Natural killer cell (primary cell): ENCODE measurements around the gene TACC3. TPM values are rescaled to one million over a fixed set of nuclear protein-coding genes. Genes with fewer than 3 reads are reported as not detected.

ENCODE experiments used
- ATAC-seq, 3 donors: fragments of 150-1000 bp in 2 of 3; fragments of 200-7000 bp in 1 of 3; cut with Tn5 transposase; 1 replicate in 1 of 3; 2 replicates in 2 of 3; pipeline ENCODE4 v1.10.0; 2021; ENCODE audit warnings: mild to moderate bottlenecking in 2 of 3, moderate library complexity in 2 of 3
- DNase-seq, 2 donors: peaks; one replicate each; pipeline versions ENCODE4 v3.0.0 to v3.0.0-alpha.2; 2013 to 2021; ENCODE audit warnings: mixed read lengths in 1 of 2
- H3K27ac ChIP-seq: one replicate; pipeline ENCODE4 v1.5.1; 2013; ENCODE audit warnings: mild to moderate bottlenecking, low read length
- H3K27me3 ChIP-seq: one replicate; pipeline ENCODE4 v1.6.1; 2013; ENCODE audit warnings: low read length; ENCODE audit not compliant: control insufficient read depth, insufficient read depth
- H3K36me3 ChIP-seq: one replicate; pipeline ENCODE4 v1.6.1; 2013; ENCODE audit warnings: low read length; ENCODE audit not compliant: control insufficient read depth, insufficient read depth
- H3K4me1 ChIP-seq: one replicate; pipeline ENCODE4 v1.6.1; 2013; ENCODE audit warnings: low read length; ENCODE audit not compliant: control insufficient read depth, insufficient read depth
- H3K4me3 ChIP-seq: one replicate; pipeline ENCODE4 v1.5.1; 2013; ENCODE audit warnings: low read length
- H3K9me3 ChIP-seq: one replicate; pipeline ENCODE4 v1.6.1; 2013; ENCODE audit warnings: low read length; ENCODE audit not compliant: control insufficient read depth, insufficient read depth
- H3K27ac Mint-ChIP-seq, 2 donors: one replicate each; pipeline ENCODE4 v1.8.0; 2022; ENCODE audit warnings: mild to moderate bottlenecking in 2 of 2, mixed read lengths in 2 of 2, moderate library complexity in 1 of 2
- H3K27me3 Mint-ChIP-seq, 2 donors: one replicate each; pipeline ENCODE4 v1.8.0; 2022; ENCODE audit warnings: low read depth in 2 of 2, mixed read lengths in 2 of 2
- H3K36me3 Mint-ChIP-seq: one replicate; pipeline ENCODE4 v1.8.0; 2022; ENCODE audit warnings: mixed read lengths
- H3K4me1 Mint-ChIP-seq, 2 donors: one replicate each; pipeline ENCODE4 v1.8.0; 2022; ENCODE audit warnings: mixed read lengths in 2 of 2
- H3K4me3 Mint-ChIP-seq: one replicate; pipeline ENCODE4 v1.8.0; 2022; ENCODE audit warnings: mild to moderate bottlenecking, moderate library complexity, mixed read lengths
- H3K9me3 Mint-ChIP-seq, 2 donors: one replicate each; pipeline ENCODE4 v1.8.0; 2022; ENCODE audit warnings: mixed read lengths in 2 of 2
- WGBS: methylation state at CpG from one replicate; pipeline ENCODE4 v1.1.7; 2013; ENCODE audit warnings: missing lambda C conversion rate; ENCODE audit not compliant: insufficient coverage; 5-methylcytosine and 5-hydroxymethylcytosine counted together
- intact Hi-C: fragments of 100-400 bp; cut with micrococcal nuclease; formaldehyde crosslinking; loops from one replicate; pipeline ENCODE4 v1.14.2; 2022
- total RNA-seq, 4 donors: library from RNA; stranded (reverse); fragments of 120-200 nt in 1 of 4; gene quantifications; one replicate each; pipeline versions ENCODE4 v1.2.3 to v1.2.4, GENCODE V29; 2013 to 2022
- TF ChIP-seq, protein P1 (sequence below): fragments of 200-600 bp; IDR thresholded peaks from one replicate; pipeline ENCODE4 v1.8.0; 2022; ENCODE audit warnings: antibody characterized with exemption

TACC3 gene
- total RNA-seq, 3 donors from 2014 or later (not counting 1 experiment from before 2014, with no cell fraction given), result 23.4 to 43.7 (median 32.5) TPM

GRCh38 chr4:1686440-1687036 lies 34.8 kb upstream of the TACC3 start:
- Mint-ChIP-seq H3K36me3 (no peaks in the 10 kb centered on the region), H3K4me3 (peak overlapping the region; percentile 50), H3K27ac (no peak overlapping the region), H3K4me1 (peaks cover 7 to 11% of the 10 kb centered on the region in 2 donors), H3K27me3 (no peaks in the 10 kb centered on the region), H3K9me3 (no peaks in the 10 kb centered on the region)
- peaks cover 5% of the 10 kb centered on the region for H3K36me3 ChIP-seq
- TF ChIP-seq, protein P1, sequence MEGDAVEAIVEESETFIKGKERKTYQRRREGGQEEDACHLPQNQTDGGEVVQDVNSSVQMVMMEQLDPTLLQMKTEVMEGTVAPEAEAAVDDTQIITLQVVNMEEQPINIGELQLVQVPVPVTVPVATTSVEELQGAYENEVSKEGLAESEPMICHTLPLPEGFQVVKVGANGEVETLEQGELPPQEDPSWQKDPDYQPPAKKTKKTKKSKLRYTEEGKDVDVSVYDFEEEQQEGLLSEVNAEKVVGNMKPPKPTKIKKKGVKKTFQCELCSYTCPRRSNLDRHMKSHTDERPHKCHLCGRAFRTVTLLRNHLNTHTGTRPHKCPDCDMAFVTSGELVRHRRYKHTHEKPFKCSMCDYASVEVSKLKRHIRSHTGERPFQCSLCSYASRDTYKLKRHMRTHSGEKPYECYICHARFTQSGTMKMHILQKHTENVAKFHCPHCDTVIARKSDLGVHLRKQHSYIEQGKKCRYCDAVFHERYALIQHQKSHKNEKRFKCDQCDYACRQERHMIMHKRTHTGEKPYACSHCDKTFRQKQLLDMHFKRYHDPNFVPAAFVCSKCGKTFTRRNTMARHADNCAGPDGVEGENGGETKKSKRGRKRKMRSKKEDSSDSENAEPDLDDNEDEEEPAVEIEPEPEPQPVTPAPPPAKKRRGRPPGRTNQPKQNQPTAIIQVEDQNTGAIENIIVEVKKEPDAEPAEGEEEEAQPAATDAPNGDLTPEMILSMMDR, result no peak
- H3K9me3 ChIP-seq, result no peaks in the 10 kb centered on the region
- intact Hi-C loops, result no loop called here
- no peak overlapping the region for H3K27ac ChIP-seq
- DNase-seq (no peak), ATAC-seq (no peak)
- H3K4me3 ChIP-seq, result no peak overlapping the region
- no peaks in the 10 kb centered on the region for H3K27me3 ChIP-seq
- WGBS, result 81% methylated on average over 7 of the region's 7 CpGs
- H3K4me1 ChIP-seq, result peaks cover 17% of the 10 kb centered on the region

DNA sequence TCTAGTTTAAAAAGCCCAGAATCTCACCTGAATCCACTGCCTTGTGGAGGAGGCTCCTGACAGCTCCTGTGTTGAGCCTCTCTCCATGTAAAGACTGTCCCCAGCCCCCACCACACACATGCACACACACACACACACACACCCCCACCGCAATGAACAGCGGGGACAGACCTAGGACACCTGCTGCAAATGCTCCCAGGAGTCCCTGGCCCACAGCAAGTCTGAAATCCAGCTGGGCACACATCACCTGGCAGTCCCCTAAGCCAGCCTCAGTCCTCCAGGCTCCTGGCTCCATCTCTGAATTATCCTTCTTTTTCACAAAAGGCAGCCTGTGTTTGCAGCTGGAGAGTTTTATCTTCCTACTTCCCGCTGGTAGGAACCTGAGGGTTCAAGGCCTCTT lies 30.6 kb upstream of the TACC3 start:
- H3K27me3 ChIP-seq, result no peaks in the 10 kb centered on the region
- ATAC-seq (no peak), DNase-seq (no peak)
- no peaks in the 10 kb centered on the region for H3K9me3 ChIP-seq
- H3K4me1 Mint-ChIP-seq, result no peaks in the 10 kb centered on the region
- H3K36me3 Mint-ChIP-seq, result no peaks in the 10 kb centered on the region
- intact Hi-C loops, result no loop called here
- H3K4me3 ChIP-seq, result no peak overlapping the region
- WGBS, result 100% methylated on average over 3 of the region's 3 CpGs
- H3K9me3 Mint-ChIP-seq, result no peaks in the 10 kb centered on the region
- TF ChIP-seq, protein P1, result no peak
- no peak overlapping the region for H3K4me3 Mint-ChIP-seq
- no peaks in the 10 kb centered on the region for H3K27me3 Mint-ChIP-seq
- no peaks in the 10 kb centered on the region for H3K4me1 ChIP-seq
- peaks cover 35% of the 10 kb centered on the region for H3K36me3 ChIP-seq
- H3K27ac Mint-ChIP-seq, result no peak overlapping the region
- H3K27ac ChIP-seq, result no peak overlapping the region

DNA sequence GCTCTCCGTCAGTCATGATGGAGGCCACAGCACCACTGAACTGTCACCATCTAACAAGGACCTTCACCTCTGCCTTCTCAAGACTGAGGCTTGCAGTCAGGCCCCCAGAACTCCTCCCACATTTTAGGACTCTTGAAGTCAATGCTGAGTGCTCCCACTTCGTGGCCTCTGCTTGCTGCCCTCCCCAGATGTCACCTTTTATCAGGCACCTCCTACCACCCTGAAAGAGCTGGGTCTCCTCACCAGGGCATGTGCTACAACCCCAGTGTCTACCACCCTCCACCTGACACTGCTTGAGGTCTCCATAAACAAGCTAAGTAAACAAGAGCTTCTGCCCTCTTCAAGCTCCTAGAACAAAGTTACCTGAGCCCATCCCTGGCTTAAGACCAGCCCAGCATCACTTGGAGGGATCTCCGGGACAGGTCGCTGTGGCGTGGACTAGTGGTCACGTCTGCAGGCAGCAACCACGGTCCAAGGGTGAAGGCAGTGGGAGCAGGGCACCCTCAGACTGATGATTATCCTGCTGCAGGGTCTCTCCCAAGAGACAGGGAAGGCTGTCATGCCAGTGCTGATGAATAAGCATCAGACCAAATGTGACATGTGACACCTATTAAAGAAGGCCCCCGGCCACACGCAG lies 29.5 kb upstream of the TACC3 start:
- no peak overlapping the region for H3K27ac Mint-ChIP-seq

More for the DNA sequence above, 29.5 kb upstream of the TACC3 start:
- DNase-seq (no peak), ATAC-seq (no peak)
- H3K27me3 ChIP-seq, result no peaks in the 10 kb centered on the region
- no peak overlapping the region for H3K27ac ChIP-seq
- no peak overlapping the region for H3K4me3 ChIP-seq
- Mint-ChIP-seq H3K9me3 (no peaks in the 10 kb centered on the region), H3K4me1 (no peaks in the 10 kb centered on the region), H3K36me3 (no peaks in the 10 kb centered on the region), H3K4me3 (no peak overlapping the region), H3K27me3 (no peaks in the 10 kb centered on the region)
- peaks cover 42% of the 10 kb centered on the region for H3K36me3 ChIP-seq
- intact Hi-C loops, result no loop called here
- TF ChIP-seq, protein P1, result no peak
- 98% methylated on average over 9 of the region's 9 CpGs for WGBS
- H3K9me3 ChIP-seq, result no peaks in the 10 kb centered on the region
- H3K4me1 ChIP-seq, result no peaks in the 10 kb centered on the region
